GM23248 (cell line): ENCODE data around the gene NOL12. TPM values are rescaled to one million over a fixed set of nuclear protein-coding genes. Genes with fewer than 3 reads are reported as not detected.
A peak's percentile ranks its signal among the peaks of the same experiment; 100 is the strongest.

Source experiments
- DNase-seq: peaks from one replicate; pipeline ENCODE4 v3.0.0-alpha.2; 2015
- H2AFZ ChIP-seq: fragments of 200-600 bp; sonication (generic); 2 replicates; pipeline ENCODE4 v1.6.1; 2016; ENCODE audit warnings: antibody characterized with exemption
- H3F3A ChIP-seq: fragments of 200-600 bp; sonication (generic); 2 replicates; pipeline ENCODE4 v1.6.1; 2016; ENCODE audit warnings: mild to moderate bottlenecking, antibody characterized with exemption, mixed run types; ENCODE audit not compliant: insufficient read depth
- H3K27ac ChIP-seq: fragments of 200-600 bp; sonication (generic); 2 replicates; pipeline ENCODE4 v1.5.1; 2016; ENCODE audit warnings: mild to moderate bottlenecking
- H3K27me3 ChIP-seq: fragments of 200-600 bp; sonication (generic); replicated peaks from 2 replicates; pipeline ENCODE4 v1.6.1; 2016; ENCODE audit warnings: mild to moderate bottlenecking; ENCODE audit not compliant: insufficient read depth
- H3K36me3 ChIP-seq: fragments of 200-600 bp; sonication (generic); 2 replicates; pipeline ENCODE4 v1.6.1; 2016; ENCODE audit warnings: low read depth, mild to moderate bottlenecking
- H3K4me1 ChIP-seq: fragments of 200-600 bp; sonication (generic); 2 replicates; pipeline ENCODE4 v1.6.1; 2016; ENCODE audit warnings: mild to moderate bottlenecking; ENCODE audit not compliant: insufficient read depth
- H3K4me2 ChIP-seq: fragments of 200-600 bp; sonication (generic); one replicate; pipeline ENCODE4 v1.6.1; 2016; ENCODE audit warnings: mild to moderate bottlenecking; ENCODE audit not compliant: unreplicated experiment
- H3K4me3 ChIP-seq: fragments of 200-600 bp; sonication (generic); 2 replicates; pipeline ENCODE4 v1.5.1; 2016; ENCODE audit warnings: mild to moderate bottlenecking
- H3K79me2 ChIP-seq: fragments of 200-600 bp; sonication (generic); 2 replicates; pipeline ENCODE4 v1.6.1; 2016; ENCODE audit warnings: mild to moderate bottlenecking; ENCODE audit not compliant: insufficient read depth
- H3K9ac ChIP-seq: fragments of 200-600 bp; sonication (generic); 2 replicates; pipeline ENCODE4 v1.6.1; 2016; ENCODE audit warnings: mild to moderate bottlenecking
- H3K9me2 ChIP-seq: fragments of 200-600 bp; sonication (generic); 2 replicates; pipeline ENCODE4 v1.6.1; 2016; ENCODE audit warnings: mixed run types, mild to moderate bottlenecking, moderate library complexity; ENCODE audit not compliant: insufficient read depth
- H3K9me3 ChIP-seq: fragments of 200-600 bp; sonication (generic); one replicate; pipeline ENCODE4 v1.6.1; 2017; ENCODE audit warnings: low read depth
- H4K20me1 ChIP-seq: fragments of 200-600 bp; sonication (generic); 2 replicates; pipeline ENCODE4 v1.6.0; 2016; ENCODE audit not compliant: insufficient read depth
- EZH2 ChIP-seq: fragments of 200-600 bp; sonication (generic); IDR thresholded peaks from 2 replicates; pipeline ENCODE4 v1.6.1; 2018; ENCODE audit warnings: antibody characterized with exemption, mild to moderate bottlenecking; ENCODE audit not compliant: insufficient read depth, poor library complexity, severe bottlenecking
- EZH2phosphoT487 ChIP-seq: fragments of 200-600 bp; sonication (generic); IDR thresholded peaks from 2 replicates; pipeline ENCODE4 v1.6.1; 2018; ENCODE audit warnings: antibody characterized with exemption, moderate library complexity, mild to moderate bottlenecking, low read depth; ENCODE audit not compliant: insufficient read depth
- WGBS, 2 experiments: methylation state at CpG; one replicate each; pipeline ENCODE4 v1.1.6; 2015 to 2017; ENCODE audit warnings: low lambda C conversion rate in 2 of 2, low coverage in 1 of 2; ENCODE audit errors: missing lambda C conversion rate in 2 of 2; 5-methylcytosine and 5-hydroxymethylcytosine counted together
- in situ Hi-C: fragments of 300-500 bp; cut with MboI; formaldehyde crosslinking; loops from 2 replicates; pipeline ENCODE4 v1.15.0; 2020
- polyA plus RNA-seq: library from polyadenylated mRNA; unstranded; fragments of >200 nt; fragmentation: Nextera tagmentation; extraction: Ambion mirVana; gene quantifications from 2 replicates; pipeline ENCODE4 v1.2.1, GENCODE V29; 2016
- total RNA-seq: library from RNA; depleted of rRNA; stranded (reverse); fragments of >200 nt; shearing (Covaris generic); gene quantifications from 2 replicates; pipeline ENCODE4 v1.2.3, GENCODE V29; 2014

The NOL12 gene
- total and polyA plus RNA-seq, 2 experiments from 2014 or later: 4.9 to 25.1 TPM

DNA sequence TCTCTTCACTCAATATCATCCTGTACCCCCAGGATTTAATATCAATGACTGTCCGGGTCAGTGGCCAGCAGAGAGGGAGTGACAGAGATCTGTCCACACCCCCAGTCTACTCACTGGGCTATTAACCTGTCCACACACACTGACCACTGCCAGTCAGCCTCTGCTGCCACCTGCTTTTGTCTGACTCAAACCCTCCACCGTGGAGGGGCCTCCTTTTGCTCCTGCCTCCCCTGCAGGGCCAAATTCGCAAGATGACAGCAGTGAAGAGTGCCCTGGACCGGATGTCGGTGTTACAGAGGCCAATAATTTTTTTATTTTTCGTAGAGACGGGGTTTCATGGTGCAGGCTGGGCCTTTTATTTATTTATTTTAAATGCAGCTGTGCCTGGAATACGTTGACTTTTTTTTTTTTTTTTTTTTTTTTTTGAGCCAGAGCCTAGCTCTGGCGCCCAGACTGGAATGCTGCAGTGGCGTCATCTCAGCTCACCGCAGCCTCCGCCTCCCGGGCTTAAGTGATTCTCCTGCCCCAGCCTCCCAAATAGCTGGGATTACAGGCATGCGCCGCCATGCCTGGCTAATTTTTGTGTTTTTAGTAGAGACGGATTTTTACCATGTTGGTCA, 22.5 kb upstream of the NOL12 start:
- in situ Hi-C loops: no loop called here
- Histone ChIP-seq H3K9me3 (no peaks in the 10 kb centered on the region), H3K79me2 (peaks cover 87% of the 10 kb centered on the region), H3K9me2 (no peaks in the 10 kb centered on the region), H3F3A (peaks cover 22% of the 10 kb centered on the region), H3K27me3 (no peaks in the 10 kb centered on the region), H3K9ac (no peak overlapping the region), H3K4me1 (peaks cover 33% of the 10 kb centered on the region), H3K36me3 (no peaks in the 10 kb centered on the region), H4K20me1 (0 out of 2 replicates have a peak, but pooled peaks cover 2% of the 10 kb centered on the region), H3K4me2 (no peak overlapping the region), H3K27ac (no peak overlapping the region), H3K4me3 (no peak overlapping the region), H2AFZ (no peak overlapping the region)
- TF ChIP-seq EZH2phosphoT487 (no peak), EZH2 (no peak)
- DNase-seq: no peak
- 85 to 86% methylated on average over 16 of the region's 16 CpGs for WGBS, 2 experiments

DNA sequence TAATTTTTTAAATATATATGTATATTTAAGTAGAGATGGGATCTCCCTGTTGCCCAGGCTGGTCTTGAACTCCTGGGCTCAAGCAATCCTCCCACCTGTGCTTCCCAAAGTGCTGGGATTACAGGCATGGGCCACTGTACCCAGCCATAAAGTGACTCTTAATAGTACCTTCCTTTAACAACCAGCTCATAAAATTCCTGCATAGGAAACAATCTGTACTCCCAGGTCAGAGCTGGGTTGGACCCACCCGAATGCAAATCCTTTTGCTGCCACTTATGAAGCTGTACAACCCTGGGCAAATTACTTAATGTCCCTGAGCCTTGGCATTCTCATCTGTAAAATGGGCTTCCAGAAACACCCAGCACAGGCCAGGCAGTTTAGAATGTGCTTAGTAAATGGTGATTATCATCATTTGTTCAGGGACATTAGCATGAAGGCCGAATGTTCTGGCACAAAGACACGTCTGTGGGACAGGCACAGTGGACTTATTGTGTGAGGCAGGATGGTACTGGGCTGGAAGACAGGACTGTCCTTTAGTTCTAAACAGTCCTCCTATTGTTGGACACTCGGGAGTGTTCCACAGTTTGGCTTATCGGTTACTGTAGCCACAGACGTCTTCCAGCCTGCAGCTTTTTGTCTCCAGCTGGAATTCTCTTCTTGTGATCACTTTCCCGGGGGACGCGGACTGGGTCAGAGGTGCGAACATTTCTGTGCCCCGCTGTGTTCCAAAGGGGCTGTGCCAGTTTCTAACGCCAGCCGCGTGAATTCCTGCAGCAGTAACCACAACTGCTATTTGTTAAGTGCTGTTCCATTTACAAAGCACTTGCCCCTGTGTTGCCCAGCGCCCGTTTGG, 21.7 kb upstream of the NOL12 start:
- H3F3A ChIP-seq: peaks cover 22% of the 10 kb centered on the region
- peaks cover 32% of the 10 kb centered on the region for H3K4me1 ChIP-seq
- no peaks in the 10 kb centered on the region for H3K27me3 ChIP-seq
- no peaks in the 10 kb centered on the region for H3K36me3 ChIP-seq
- 0 out of 2 replicates have a peak, but pooled peaks cover 2% of the 10 kb centered on the region for H4K20me1 ChIP-seq
- H3K4me3 ChIP-seq: no peak overlapping the region
- 75 to 76% methylated on average over 16 of the region's 16 CpGs for WGBS, 2 experiments
- TF ChIP-seq EZH2 (no peak), EZH2phosphoT487 (no peak)
- no peak overlapping the region for H3K4me2 ChIP-seq
- DNase-seq: no peak
- no peak overlapping the region for H2AFZ ChIP-seq
- no peak overlapping the region for H3K9ac ChIP-seq
- no peaks in the 10 kb centered on the region for H3K9me3 ChIP-seq
- in situ Hi-C loops: no loop called here
- no peak overlapping the region for H3K27ac ChIP-seq
- H3K9me2 ChIP-seq: no peaks in the 10 kb centered on the region
- H3K79me2 ChIP-seq: peaks cover 85% of the 10 kb centered on the region

DNA sequence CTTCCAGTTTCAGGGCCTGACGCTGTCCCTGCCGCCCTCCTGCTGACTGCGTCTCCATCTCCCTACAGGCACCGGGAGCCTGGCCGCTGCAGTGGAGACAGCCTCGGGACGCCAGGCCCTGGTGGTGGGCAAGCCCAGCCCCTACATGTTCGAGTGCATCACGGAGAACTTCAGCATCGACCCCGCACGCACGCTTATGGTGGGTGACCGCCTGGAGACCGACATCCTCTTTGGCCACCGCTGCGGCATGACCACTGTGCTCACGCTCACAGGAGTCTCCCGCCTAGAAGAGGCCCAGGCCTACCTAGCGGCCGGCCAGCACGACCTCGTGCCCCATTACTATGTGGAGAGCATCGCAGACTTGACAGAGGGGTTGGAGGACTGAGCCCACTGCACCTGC, 20.7 kb upstream of the NOL12 start:
- Histone ChIP-seq H3K36me3 (no peaks in the 10 kb centered on the region), H3K27ac (no peak overlapping the region), H3K4me1 (peaks cover 22% of the 10 kb centered on the region), H2AFZ (no peak overlapping the region), H3K9me3 (no peaks in the 10 kb centered on the region), H3K9me2 (no peaks in the 10 kb centered on the region), H3K4me2 (no peak overlapping the region), H4K20me1 (0 out of 2 replicates have a peak, but pooled peaks cover under 1% of the 10 kb centered on the region), H3K27me3 (no peaks in the 10 kb centered on the region), H3F3A (peaks cover 14% of the 10 kb centered on the region), H3K79me2 (peaks cover 74% of the 10 kb centered on the region), H3K9ac (no peak overlapping the region), H3K4me3 (no peak overlapping the region)
- WGBS, 2 experiments: 92 to 93% methylated on average over 19 to 24 of the region's 24 CpGs
- TF ChIP-seq EZH2phosphoT487: no peak
- no peak for TF ChIP-seq EZH2
- no peak for DNase-seq
- in situ Hi-C loops: no loop called here

DNA sequence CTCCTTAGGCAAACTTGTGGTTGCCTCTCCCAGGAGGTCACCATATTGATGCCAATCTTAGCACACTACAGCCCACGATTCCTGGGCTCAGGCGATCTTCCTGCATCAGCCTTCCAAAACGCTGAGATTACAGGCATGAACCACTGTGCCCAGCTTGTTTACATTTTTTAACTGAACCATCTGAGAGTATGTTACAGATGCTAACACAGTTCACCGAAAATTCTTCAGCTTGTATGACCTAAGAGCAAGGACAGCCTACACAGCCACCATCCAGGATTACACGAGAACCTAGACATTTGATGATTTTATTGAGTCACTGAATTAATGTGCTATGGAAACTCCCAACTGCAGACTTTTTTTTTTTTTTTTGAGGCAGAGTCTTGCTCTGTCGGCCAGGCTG, 16.6 kb upstream of the NOL12 start:
- whole genome bisulfite sequencing, 2 experiments: 84 to 87% methylated on average over 6 of the region's 6 CpGs
- Histone ChIP-seq H3K27ac (no peak overlapping the region), H3K9ac (no peak overlapping the region), H2AFZ (no peak overlapping the region), H3F3A (peaks cover 6% of the 10 kb centered on the region), H3K36me3 (no peaks in the 10 kb centered on the region), H3K9me3 (no peaks in the 10 kb centered on the region), H3K4me1 (peaks cover 13% of the 10 kb centered on the region), H3K4me3 (no peak overlapping the region), H3K27me3 (no peaks in the 10 kb centered on the region), H4K20me1 (no peaks in the 10 kb centered on the region), H3K9me2 (no peaks in the 10 kb centered on the region), H3K79me2 (peaks cover 41% of the 10 kb centered on the region), H3K4me2 (no peak overlapping the region)
- TF ChIP-seq EZH2phosphoT487: no peak
- in situ Hi-C loops: no loop called here
- DNase-seq: peak; percentile 31
